Prostate gland (tissue), 2 donors: ENCODE measurements around the gene FBXL16.

ENCODE experiments used
- CTCF ChIP-seq, 4 experiments: fragments of 200-600 bp in 2 of 4; fragments of 450-650 bp in 2 of 4; sonication (generic) in 2 of 4; IDR thresholded peaks; 1 replicate in 3 of 4; 2 replicates in 1 of 4; pipeline ENCODE4 v1.5.1; 2016 to 2019; ENCODE audit warnings: antibody characterized with exemption in 4 of 4, mild to moderate bottlenecking in 2 of 4, moderate library complexity in 2 of 4
- POLR2A ChIP-seq: fragments of 450-650 bp; IDR thresholded peaks from one replicate; pipeline ENCODE4 v1.6.1; 2016; ENCODE audit warnings: antibody characterized with exemption, mild to moderate bottlenecking

- TF ChIP-seq CTCF (IDR thresholded peaks at IDR 0.05) (no peak), POLR2A (no peak)
These were observed 20.0 kb upstream of the FBXL16 start for GRCh38 chr16:725463-726187.
